ENCODE results near the gene PAK4. TPM values are rescaled to one million over a fixed set of nuclear protein-coding genes. Genes with fewer than 3 reads are reported as not detected.

PAK4 gene
- total RNA-seq, 1 experiment from 2014 or later = 90.1 TPM

GRCh38 chr19:39188960-39189359 is 63.4 kb downstream of the PAK4 start:
- no peaks in the 10 kb centered on the region for H3K9me3 ChIP-seq (ENCODE audit: control insufficient read depth in 1 of 2, insufficient read depth in 1 of 2, low read depth in 1 of 2, low read length in 2 of 2)
- H3K4me3 ChIP-seq (replicated peaks in 1 of 2; ENCODE audit: low read depth in 1 of 2, low read length in 2 of 2) = no peak overlapping the region
- peaks cover 0 to 12% of the 10 kb centered on the region in 2 experiments; a peak in 2 of 4 replicates for H3K4me1 ChIP-seq (ENCODE audit: control insufficient read depth in 1 of 2, insufficient read depth in 2 of 2, low read length in 2 of 2)
- H3K9ac ChIP-seq (ENCODE audit: low read length) = no peak overlapping the region
- ChIA-PET RAD21 (ENCODE audit: low non-redundant PET in 1 of 2, low total read pairs in 2 of 2, uncharacterized antibody in 2 of 2, unreplicated experiment in 2 of 2) (interaction anchor here in 1 of 2 experiments (0.9 kb wide), 1 partner anchor 67 kb away, joined by 3 read pairs; no protein-coding TSS in a partner anchor), CTCF (interaction anchor here (1.2 kb wide), 1 partner anchor 67 kb away, joined by 3 read pairs; no protein-coding TSS in a partner anchor), POLR2A (no interaction called here)
- no peaks in the 10 kb centered on the region for H3K27me3 ChIP-seq (ENCODE audit: insufficient read depth, low read length)
- no peak for ATAC-seq
- no peaks in the 10 kb centered on the region for H3K36me3 ChIP-seq (ENCODE audit: control insufficient read depth in 1 of 2, insufficient read depth in 2 of 2, low read length in 2 of 2)
- no peaks in the 10 kb centered on the region for H3K79me2 ChIP-seq (ENCODE audit: insufficient read depth, low read length)
- no peak overlapping the region for H2AFZ ChIP-seq (ENCODE audit: low read depth, low read length, poor library complexity, severe bottlenecking)
- TF ChIP-seq JUND (IDR thresholded peaks at IDR 0.05) (no peak), CTCF (IDR thresholded peaks at IDR 0.05 in 2 of 3, conservative IDR thresholded peaks at IDR 0.05 in 1 of 3; ENCODE audit: borderline replicate concordance in 1 of 3, insufficient read depth in 1 of 3, low read depth in 2 of 3, low read length in 2 of 3) (no peak), ZNF274 (IDR thresholded peaks at IDR 0.05; ENCODE audit: low read depth, low read length) (no peak), ZFX (IDR thresholded peaks at IDR 0.05) (no peak), EZH2phosphoT487 (IDR thresholded peaks at IDR 0.05; ENCODE audit: borderline replicate concordance) (no peak), ZBTB33 (IDR thresholded peaks at IDR 0.05; ENCODE audit: extremely low read depth, insufficient replicate concordance, low read length) (no peak), REST (IDR thresholded peaks at IDR 0.05; ENCODE audit: low read depth) (no peak), FOSL1 (IDR thresholded peaks at IDR 0.05; ENCODE audit: low read depth) (no peak), MAX (IDR thresholded peaks at IDR 0.05) (no peak), CBX3 (IDR thresholded peaks at IDR 0.05; ENCODE audit: low read depth) (no peak), ATF3 (IDR thresholded peaks at IDR 0.05) (no peak), ELF1 (IDR thresholded peaks at IDR 0.05; ENCODE audit: borderline replicate concordance, low read depth) (no peak), SP1 (IDR thresholded peaks at IDR 0.05; ENCODE audit: low read depth) (no peak), CEBPB (IDR thresholded peaks at IDR 0.05; ENCODE audit: low read depth) (no peak)
- no peaks in the 10 kb centered on the region for H3K9me2 ChIP-seq (ENCODE audit: insufficient read depth)
- H4K20me1 ChIP-seq (ENCODE audit: insufficient read depth) = no peaks in the 10 kb centered on the region
- intact Hi-C loops (cut with micrococcal nuclease) = loop anchor here (5.0 kb wide), 1 partner anchor 227 kb away; no protein-coding TSS in a partner anchor
- no peak for DNase-seq (ENCODE audit: low read depth, low spot score)
- H3K27ac ChIP-seq (ENCODE audit: low read depth, low read length) = no peak overlapping the region
- H3K4me2 ChIP-seq (ENCODE audit: low read length) = no peak overlapping the region
- no TSS peak for BruUV-seq (replicated peaks)
